Fibroblast of lung (primary cell): ENCODE measurements around the gene MYLK3.

ENCODE experiments used
- CTCF ChIP-seq, 2 donors: IDR thresholded peaks in 1 of 2; conservative IDR thresholded peaks in 1 of 2; 1 replicate in 1 of 2; 2 replicates in 1 of 2; pipeline ENCODE4 v1.5.1; 2011 to 2012; ENCODE audit warnings: low read length in 2 of 2, control low read depth in 1 of 2, inconsistent platforms in 1 of 2, low read depth in 1 of 2, mild to moderate bottlenecking in 1 of 2
- EZH2 ChIP-seq: IDR thresholded peaks from 2 replicates; pipeline ENCODE4 v1.5.1; 2012; ENCODE audit warnings: low read length, control low read depth, mild to moderate bottlenecking; ENCODE audit errors: missing control alignments

DNA sequence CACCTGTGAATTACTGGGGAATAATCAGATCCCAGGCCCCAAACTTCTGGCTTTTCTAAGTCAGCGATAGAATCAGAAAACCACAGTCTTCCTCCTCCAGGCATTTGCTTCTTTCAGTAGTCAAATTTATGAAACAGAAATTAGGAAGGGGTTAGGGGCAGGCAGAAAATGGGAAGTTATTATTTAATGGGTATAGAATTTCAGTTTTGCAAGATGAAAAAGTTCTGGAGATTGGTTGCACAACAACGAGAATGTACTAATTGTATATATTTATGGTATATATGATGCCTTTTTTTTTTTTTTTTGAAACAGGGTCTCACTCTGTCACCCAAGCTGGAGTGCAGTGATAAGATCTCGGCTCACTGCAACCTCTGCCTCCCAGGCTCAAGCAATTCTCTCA lies 35.2 kb downstream of the MYLK3 start:
- TF ChIP-seq CTCF (conservative IDR thresholded peaks at IDR 0.05 in 1 of 2, IDR thresholded peaks at IDR 0.05 in 1 of 2; ENCODE audit: low read depth in 1 of 2, low read length in 2 of 2), result no peak
- no peak for TF ChIP-seq EZH2
